Stimulated activated CD4-positive, alpha-beta T cell treated with anti-CD3 and anti-CD28 coated beads, Interleukin-12 subunit alpha, Interleukin-12 subunit beta, amount 100 ng/mL, for 4 hours (primary cell): ENCODE measurements around the gene CCDC71.
A peak's percentile ranks its signal among the peaks of the same experiment; 100 is the strongest.

Experiments
- DNase-seq: peaks from one replicate; pipeline ENCODE4 v3.0.0-alpha.2; 2020

The CCDC71 gene

GRCh38 chr3:49124991-49125670 lies 41.0 kb downstream of the CCDC71 start:
- DNase-seq = no peak

- DNase-seq = no peak
Measured at GRCh38 chr3:49124203-49124602, 41.9 kb downstream of the CCDC71 start.

GRCh38 chr3:49123687-49124086 lies 42.4 kb downstream of the CCDC71 start:
- no peak for DNase-seq

GRCh38 chr3:49122886-49123545 lies 43.1 kb downstream of the CCDC71 start:
- no peak for DNase-seq

GRCh38 chr3:49122451-49122850 lies 43.7 kb downstream of the CCDC71 start:
- DNase-seq = no peak

GRCh38 chr3:49122022-49122421 lies 44.1 kb downstream of the CCDC71 start:
- DNase-seq = no peak

- no peak for DNase-seq
Measured at GRCh38 chr3:49121132-49121736, 44.9 kb downstream of the CCDC71 start.

GRCh38 chr3:49120438-49121131 lies 45.5 kb downstream of the CCDC71 start, which contains the start of gene USP19:
Gene USP19 (minus strand): TSS chr3:49120823. CDS start chr3:49119145, 1,678 bp downstream.
- peak; percentile 94 for DNase-seq

GRCh38 chr3:49120096-49120437 lies 46.1 kb downstream of the CCDC71 start:
- no peak for DNase-seq

GRCh38 chr3:49119439-49119838 lies 46.7 kb downstream of the CCDC71 start:
- no peak for DNase-seq

GRCh38 chr3:49119036-49119435 lies 47.1 kb downstream of the CCDC71 start:
- DNase-seq = no peak
